Prostate gland (tissue), 2 donors: ENCODE measurements around the gene ABL2. TPM values are rescaled to one million over a fixed set of nuclear protein-coding genes. Genes with fewer than 3 reads are reported as not detected.
"Not testable (repeated sequence)": the region's sequence is repeated elsewhere in the genome, so short reads cannot be mapped to it uniquely, and the experiment has no call there.

Experiments used
- DNase-seq: peaks from one replicate; pipeline ENCODE4 v3.0.0-alpha.2; 2019; ENCODE audit warnings: low spot score
- H3K27ac ChIP-seq, 2 donors: fragments of 200-600 bp; sonication (generic); 2 replicates each; pipeline ENCODE4 v1.5.1; 2017 to 2019
- H3K27me3 ChIP-seq: fragments of 200-600 bp; sonication (generic); replicated peaks from 2 replicates; pipeline ENCODE4 v1.5.1; 2019; ENCODE audit not compliant: insufficient read depth
- H3K36me3 ChIP-seq, 2 donors: fragments of 200-600 bp; sonication (generic); 1 replicate in 1 of 2; 2 replicates in 1 of 2; pipeline versions ENCODE4 v1.5.1 to v1.8.1; 2017 to 2019
- H3K4me1 ChIP-seq: fragments of 200-600 bp; sonication (generic); replicated peaks from 2 replicates; pipeline ENCODE4 v1.5.1; 2019
- H3K4me3 ChIP-seq, 2 donors: fragments of 200-600 bp; sonication (generic); 2 replicates each; pipeline ENCODE4 v1.5.1; 2017 to 2019
- H3K9me3 ChIP-seq: fragments of 200-600 bp; sonication (generic); 2 replicates; pipeline ENCODE4 v1.5.1; 2017
- POLR2A ChIP-seq: fragments of 450-650 bp; IDR thresholded peaks from one replicate; pipeline ENCODE4 v1.6.1; 2016; ENCODE audit warnings: antibody characterized with exemption, mild to moderate bottlenecking
- POLR2AphosphoS5 ChIP-seq: sonication (generic); formaldehyde crosslinking; IDR thresholded peaks from one replicate; pipeline ENCODE4 v1.6.1; 2017; ENCODE audit warnings: antibody characterized with exemption
- WGBS: methylation state at CpG from one replicate; pipeline ENCODE4 v1.1.5; 2018; 5-methylcytosine and 5-hydroxymethylcytosine counted together
- intact Hi-C: fragments of 100-400 bp; cut with DNase I; formaldehyde crosslinking; loops from one replicate; pipeline ENCODE4 v1.14.2; 2022
- total RNA-seq, 2 donors: library from RNA; depleted of rRNA; stranded (reverse); fragments of >200 nt; gene quantifications; one replicate each; pipeline ENCODE4 v1.1.0, GENCODE V29; 2016
- TF ChIP-seq, protein P1 (sequence below), 4 experiments: fragments of 200-600 bp in 2 of 4; fragments of 450-650 bp in 2 of 4; sonication (generic) in 2 of 4; IDR thresholded peaks; 1 replicate in 3 of 4; 2 replicates in 1 of 4; pipeline ENCODE4 v1.5.1; 2016 to 2019; ENCODE audit warnings: antibody characterized with exemption in 4 of 4, mild to moderate bottlenecking in 2 of 4, moderate library complexity in 2 of 4

ABL2 gene
- total RNA-seq, 2 donors from 2014 or later, result 12.1 to 18.4 TPM

DNA sequence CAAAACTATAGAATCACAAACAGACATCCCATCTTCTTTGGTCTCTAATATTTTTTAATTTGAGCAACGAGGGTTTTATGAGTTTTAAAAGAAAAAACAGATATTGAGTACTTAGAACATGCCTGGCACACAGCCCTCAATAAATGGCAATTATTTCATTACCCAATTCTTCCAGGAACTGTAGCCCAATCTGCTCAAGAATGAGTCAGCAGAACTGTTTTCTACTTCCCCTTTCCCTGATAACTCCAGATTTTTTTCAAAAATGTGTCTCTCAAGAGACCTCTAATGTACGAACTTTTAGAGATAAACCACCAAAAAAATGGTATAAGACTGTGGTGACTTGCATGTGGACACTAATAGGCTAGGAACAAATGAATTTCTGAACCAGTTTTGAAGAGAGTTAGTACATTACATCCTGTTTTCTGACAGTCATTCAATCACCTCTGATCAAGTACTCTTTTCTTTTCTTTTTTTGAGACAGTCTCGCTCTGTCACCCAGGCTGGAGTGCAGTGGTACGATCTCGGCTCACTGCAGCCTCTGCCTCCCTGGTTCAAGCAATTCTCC, 11.5 kb downstream of the ABL2 start:
- intact Hi-C loops, result no loop called here
- WGBS, result 75% methylated on average over 5 of the region's 5 CpGs
- H3K36me3 ChIP-seq, result no peaks in the 10 kb centered on the region
- no peaks in the 10 kb centered on the region for H3K27me3 ChIP-seq
- no peak overlapping the region for H3K4me3 ChIP-seq
- TF ChIP-seq, protein P1, sequence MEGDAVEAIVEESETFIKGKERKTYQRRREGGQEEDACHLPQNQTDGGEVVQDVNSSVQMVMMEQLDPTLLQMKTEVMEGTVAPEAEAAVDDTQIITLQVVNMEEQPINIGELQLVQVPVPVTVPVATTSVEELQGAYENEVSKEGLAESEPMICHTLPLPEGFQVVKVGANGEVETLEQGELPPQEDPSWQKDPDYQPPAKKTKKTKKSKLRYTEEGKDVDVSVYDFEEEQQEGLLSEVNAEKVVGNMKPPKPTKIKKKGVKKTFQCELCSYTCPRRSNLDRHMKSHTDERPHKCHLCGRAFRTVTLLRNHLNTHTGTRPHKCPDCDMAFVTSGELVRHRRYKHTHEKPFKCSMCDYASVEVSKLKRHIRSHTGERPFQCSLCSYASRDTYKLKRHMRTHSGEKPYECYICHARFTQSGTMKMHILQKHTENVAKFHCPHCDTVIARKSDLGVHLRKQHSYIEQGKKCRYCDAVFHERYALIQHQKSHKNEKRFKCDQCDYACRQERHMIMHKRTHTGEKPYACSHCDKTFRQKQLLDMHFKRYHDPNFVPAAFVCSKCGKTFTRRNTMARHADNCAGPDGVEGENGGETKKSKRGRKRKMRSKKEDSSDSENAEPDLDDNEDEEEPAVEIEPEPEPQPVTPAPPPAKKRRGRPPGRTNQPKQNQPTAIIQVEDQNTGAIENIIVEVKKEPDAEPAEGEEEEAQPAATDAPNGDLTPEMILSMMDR (IDR thresholded peaks at IDR 0.05), result no peak
- no peak for TF ChIP-seq POLR2A
- no peak for TF ChIP-seq POLR2AphosphoS5
- H3K4me1 ChIP-seq, result no peaks in the 10 kb centered on the region
- no peaks in the 10 kb centered on the region for H3K9me3 ChIP-seq
- DNase-seq, result no peak
- no peak overlapping the region for H3K27ac ChIP-seq

DNA sequence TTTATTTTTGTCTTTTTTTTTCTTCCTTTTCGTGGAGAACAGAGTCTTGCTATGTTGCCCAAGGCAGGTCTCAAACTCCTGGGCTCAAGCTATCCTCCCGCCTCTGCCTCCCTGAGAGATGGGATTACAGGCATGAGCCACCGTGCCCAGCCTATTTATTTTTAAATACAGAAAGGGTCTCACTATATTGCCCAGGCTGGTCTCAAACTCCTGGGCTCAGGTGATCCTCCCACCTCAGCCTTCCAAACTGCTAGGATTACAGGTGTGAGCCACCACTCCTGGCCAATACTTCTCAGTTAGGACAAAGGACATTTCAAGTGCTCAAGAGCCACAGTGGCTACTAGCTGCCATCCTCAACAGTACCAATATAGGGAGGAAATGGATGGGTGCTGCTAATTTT, 16.2 kb downstream of the ABL2 start:
- H3K27ac ChIP-seq, H3K9me3 ChIP-seq, intact Hi-C loops, H3K4me1 ChIP-seq, H3K36me3 ChIP-seq, DNase-seq, H3K4me3 ChIP-seq, H3K27me3 ChIP-seq: not testable (repeated sequence)
- 95% methylated on average over 3 of the region's 3 CpGs for WGBS

DNA sequence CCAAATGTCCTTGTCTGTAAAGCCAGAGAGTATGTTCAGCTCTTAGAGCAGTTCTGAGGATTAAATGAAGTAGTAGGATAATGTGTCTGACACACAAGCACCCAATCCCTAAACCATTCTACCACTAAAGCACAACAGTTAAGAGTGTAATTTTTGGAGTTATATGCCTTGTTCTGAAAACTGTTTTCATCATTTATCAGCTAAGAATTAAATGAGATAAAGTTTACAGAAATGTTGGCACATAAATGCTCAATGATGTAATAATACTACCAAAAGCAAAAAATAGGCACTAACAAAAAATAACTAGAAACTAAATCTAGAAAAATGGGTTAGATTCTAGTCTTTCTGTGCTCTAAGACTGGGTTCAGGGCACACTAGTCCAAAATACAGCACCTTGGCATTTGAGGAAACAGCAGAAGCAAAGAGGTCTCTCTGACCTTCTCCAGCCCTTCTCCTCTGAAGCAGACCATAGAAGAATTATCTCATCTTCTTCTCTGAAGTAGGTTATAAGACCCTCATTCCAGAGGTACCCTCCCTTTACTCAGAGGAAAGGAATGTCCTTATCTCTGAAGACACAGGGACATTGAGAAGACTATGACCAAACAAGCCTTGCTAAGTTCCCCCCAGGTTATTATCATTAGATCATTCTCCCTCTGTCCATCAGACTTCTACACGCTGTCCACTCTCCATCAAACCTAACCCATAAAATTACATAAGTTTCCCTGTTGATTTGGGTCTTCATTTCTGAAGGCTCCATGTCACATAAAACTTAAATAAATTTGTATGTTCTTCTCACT, 20.6 kb downstream of the ABL2 start:
- no peak for TF ChIP-seq POLR2AphosphoS5
- Histone ChIP-seq H3K9me3 (no peaks in the 10 kb centered on the region), H3K36me3 (no peaks in the 10 kb centered on the region), H3K27me3 (no peaks in the 10 kb centered on the region), H3K4me1 (no peaks in the 10 kb centered on the region), H3K27ac (no peak overlapping the region), H3K4me3 (no peak overlapping the region)
- intact Hi-C loops, result no loop called here
- no peak for DNase-seq
- WGBS, result 93% methylated on average over 1 of the region's 1 CpG

DNA sequence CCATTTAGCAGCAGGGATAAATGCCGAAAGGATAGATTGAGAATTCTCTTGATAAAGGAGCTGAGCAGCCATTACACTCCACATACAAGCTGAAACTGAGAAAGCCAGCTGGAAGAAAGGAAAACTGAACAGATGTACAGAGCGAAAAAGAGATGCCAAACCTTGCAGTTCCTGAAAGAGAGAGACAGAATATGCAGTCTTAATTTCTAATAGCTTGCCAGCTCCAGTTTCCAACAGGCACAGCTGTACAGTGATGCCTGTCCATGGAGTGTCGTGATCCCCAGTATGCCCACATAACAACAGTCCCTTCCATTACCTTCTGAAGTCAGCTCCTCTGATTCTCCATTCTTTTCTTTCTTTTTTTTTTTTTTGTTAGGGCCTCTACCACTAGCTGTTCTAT, 22.7 kb downstream of the ABL2 start:
- DNase-seq, result no peak
- no peaks in the 10 kb centered on the region for H3K9me3 ChIP-seq
- intact Hi-C loops, result no loop called here
- no peaks in the 10 kb centered on the region for H3K36me3 ChIP-seq
- TF ChIP-seq POLR2A (no peak), POLR2AphosphoS5 (no peak)
- TF ChIP-seq, protein P1 (IDR thresholded peaks at IDR 0.05), result no peak
- H3K4me1 ChIP-seq, result no peaks in the 10 kb centered on the region
- no peak overlapping the region for H3K4me3 ChIP-seq
- WGBS, result 78% methylated on average over 3 of the region's 3 CpGs
- H3K27me3 ChIP-seq, result no peaks in the 10 kb centered on the region
- H3K27ac ChIP-seq, result no peak overlapping the region

GRCh38 chr1:179205284-179205683, 24.2 kb downstream of the ABL2 start:
- Histone ChIP-seq H3K4me1 (no peaks in the 10 kb centered on the region), H3K36me3 (no peaks in the 10 kb centered on the region), H3K27me3 (no peaks in the 10 kb centered on the region), H3K27ac (no peak overlapping the region), H3K4me3 (no peak overlapping the region), H3K9me3 (no peaks in the 10 kb centered on the region)
- no peak for DNase-seq
- intact Hi-C loops, result no loop called here
- TF ChIP-seq, protein P1 (IDR thresholded peaks at IDR 0.05), result no peak
- no peak for TF ChIP-seq POLR2A
- TF ChIP-seq POLR2AphosphoS5, result no peak
- 95% methylated on average over 4 of the region's 4 CpGs for WGBS

GRCh38 chr1:179202161-179202560, 27.3 kb downstream of the ABL2 start:
- no peak for DNase-seq
- Histone ChIP-seq H3K9me3 (no peaks in the 10 kb centered on the region), H3K4me1 (no peaks in the 10 kb centered on the region), H3K27ac (no peak overlapping the region), H3K36me3 (no peaks in the 10 kb centered on the region), H3K27me3 (no peaks in the 10 kb centered on the region), H3K4me3 (no peak overlapping the region)
- 93% methylated on average over 1 of the region's 1 CpG for WGBS
- intact Hi-C loops, result no loop called here
- TF ChIP-seq, protein P1 (IDR thresholded peaks at IDR 0.05), result no peak
- TF ChIP-seq POLR2A (no peak), POLR2AphosphoS5 (no peak)
